Retinal pigment epithelial cell (primary cell): ENCODE data around the gene HPD.

Source experiments
- DNase-seq: peaks from one replicate; pipeline ENCODE4 v3.0.0-alpha.2; 2010; ENCODE audit warnings: low read depth
- H3K4me3 ChIP-seq: 2 replicates; pipeline ENCODE4 v1.5.1; 2011; ENCODE audit warnings: mild to moderate bottlenecking, low read length, control low read depth, moderate library complexity
- CTCF ChIP-seq: conservative IDR thresholded peaks from 2 replicates; pipeline ENCODE4 v1.5.1; 2011; ENCODE audit warnings: low read depth, low read length, control low read depth, inconsistent platforms

The HPD gene

GRCh38 chr12:121858662-121859572 is at the start of gene HPD:
Gene HPD (minus strand): TSS chr12:121858859. CDS start chr12:121858823, 36 bp downstream.
- TF ChIP-seq CTCF: peak; percentile 6
- peak; percentile 90 for DNase-seq
- no peak within 1 kb of the TSS for H3K4me3 ChIP-seq

GRCh38 chr12:121905746-121906145 is 47.1 kb upstream of the HPD start:
- no peak for TF ChIP-seq CTCF
- DNase-seq: no peak
- no peak overlapping the region for H3K4me3 ChIP-seq

GRCh38 chr12:121903202-121903601 is 44.5 kb upstream of the HPD start:
- no peak overlapping the region for H3K4me3 ChIP-seq
- DNase-seq: no peak
- no peak for TF ChIP-seq CTCF

GRCh38 chr12:121899590-121899989 is 40.9 kb upstream of the HPD start:
- no peak overlapping the region for H3K4me3 ChIP-seq
- no peak for DNase-seq
- TF ChIP-seq CTCF: no peak

- H3K4me3 ChIP-seq: no peak overlapping the region
- no peak for DNase-seq
- no peak for TF ChIP-seq CTCF
Observed at GRCh38 chr12:121898287-121898686, 39.6 kb upstream of the HPD start.

- peak; percentile 57 for TF ChIP-seq CTCF
- H3K4me3 ChIP-seq: no peak overlapping the region
- peak; percentile 57 for DNase-seq
Observed at GRCh38 chr12:121894633-121895032, 36.0 kb upstream of the HPD start.

GRCh38 chr12:121893961-121894460 is 35.4 kb upstream of the HPD start:
- peak; percentile 52 for DNase-seq
- TF ChIP-seq CTCF: no peak
- H3K4me3 ChIP-seq: no peak overlapping the region
